KBM-7 (cell line): Measurements from ENCODE around the gene LATS2.
"Not testable (repeated sequence)": the region's sequence is repeated elsewhere in the genome, so short reads cannot be mapped to it uniquely, and the experiment has no call there.

ENCODE experiments used
- DNase-seq: peaks from one replicate; pipeline ENCODE4 v3.0.0-alpha.2; 2015
- in situ Hi-C: fragments of 300-500 bp; cut with MboI; formaldehyde crosslinking; loops from 2 replicates; pipeline ENCODE4 v1.14.3; 2020; ENCODE audit warnings: low sequenced_read_pairs, low pct_unique_long_range_greater_than_20kb, mixed read lengths

Gene LATS2

DNA sequence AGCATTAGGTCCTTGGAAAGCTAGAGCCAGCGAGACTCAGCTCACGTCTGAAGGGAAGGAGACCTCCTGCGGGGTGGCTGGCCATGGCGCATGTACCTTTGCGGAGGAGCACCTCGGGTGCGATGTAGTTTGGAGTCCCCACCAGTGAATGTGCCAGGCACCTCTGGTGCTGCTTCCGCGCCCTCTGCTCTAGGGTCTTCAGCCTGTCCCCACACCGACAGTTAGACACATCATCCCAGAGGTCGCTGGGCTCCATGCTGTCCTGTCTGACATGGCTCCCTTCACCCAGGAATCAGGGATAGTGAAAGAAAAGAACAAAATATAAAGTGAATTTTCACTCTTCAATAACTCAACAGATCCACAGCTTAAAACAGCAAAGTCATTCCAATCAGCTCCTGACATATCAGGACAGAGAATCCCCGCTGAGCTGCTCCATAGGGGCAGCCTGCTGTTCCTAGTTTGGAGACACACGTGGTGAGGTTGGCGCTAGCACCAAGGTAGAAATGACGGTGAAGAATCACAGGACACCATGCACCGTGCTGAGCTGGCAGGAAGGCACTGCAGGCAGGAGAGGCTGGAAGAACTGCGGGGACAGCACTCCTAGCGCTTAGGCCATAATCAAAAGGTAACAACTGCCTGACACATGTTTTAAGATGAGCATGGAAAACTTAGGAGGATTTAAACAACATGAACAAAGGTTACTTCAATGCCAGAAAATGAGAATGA lies 79.9 kb downstream of the LATS2 start:
- in situ Hi-C loops: no loop called here

DNA sequence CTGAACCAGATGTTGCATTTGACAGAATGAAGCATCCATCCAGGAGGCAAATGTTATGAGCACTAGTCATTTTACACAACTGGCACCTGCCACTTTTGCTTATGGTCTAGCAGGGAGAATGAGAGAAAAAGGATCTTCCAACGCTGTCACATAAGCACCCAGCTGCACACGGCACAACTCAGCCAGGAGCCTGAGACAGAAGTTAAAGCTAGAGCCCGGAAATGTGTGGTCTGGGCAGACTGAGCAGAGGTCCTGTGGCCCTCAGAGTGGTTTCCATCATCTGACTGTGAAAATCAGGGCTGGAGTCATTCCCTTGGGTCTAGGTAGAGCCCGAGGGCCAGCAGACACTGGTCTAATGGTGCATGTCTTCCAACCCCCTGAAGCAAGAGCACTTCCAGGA lies 80.5 kb downstream of the LATS2 start:
- DNase-seq: no peak
- in situ Hi-C loops: no loop called here

More for the DNA sequence above, 79.9 kb downstream of the LATS2 start:
- DNase-seq: no peak

DNA sequence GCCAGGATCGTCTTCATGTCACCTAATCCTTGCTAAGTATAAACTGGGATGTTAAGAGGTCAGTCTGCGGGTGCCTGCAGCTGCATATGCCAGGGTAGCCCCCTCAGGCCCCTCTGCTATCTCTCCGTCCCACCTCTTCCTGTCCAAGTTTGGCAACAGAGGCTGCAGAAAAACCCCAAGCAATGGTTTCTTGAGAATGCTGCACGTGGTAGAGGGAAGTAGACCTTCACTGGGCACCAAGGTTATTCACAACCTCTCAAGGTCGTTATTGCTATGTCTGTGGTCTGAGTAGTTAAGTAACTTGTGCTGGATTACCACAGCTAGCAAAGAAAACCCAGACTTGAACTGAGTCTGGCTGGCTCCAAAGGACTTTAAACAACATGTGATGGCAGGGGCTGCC lies 81.0 kb downstream of the LATS2 start:
- in situ Hi-C loops: no loop called here
- DNase-seq: no peak

DNA sequence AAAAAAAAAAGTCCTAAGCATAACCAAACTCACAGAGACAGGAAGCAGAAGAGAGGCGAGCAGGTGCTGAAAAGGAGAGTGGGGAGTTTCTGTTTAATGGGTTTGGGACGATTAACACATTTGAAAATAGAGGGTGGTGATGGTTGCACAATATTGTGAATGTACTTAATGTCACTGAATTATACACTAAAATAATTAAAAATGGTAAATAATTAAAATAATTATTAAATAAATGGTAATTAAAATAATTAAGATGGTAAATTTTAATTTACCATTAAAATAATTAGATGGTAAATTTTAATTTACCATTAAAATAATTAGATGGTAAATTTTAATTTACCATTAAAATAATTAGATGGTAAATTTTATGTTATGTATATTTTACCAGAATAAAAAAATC lies 84.0 kb downstream of the LATS2 start:
- in situ Hi-C loops: no loop called here
- no peak for DNase-seq

DNA sequence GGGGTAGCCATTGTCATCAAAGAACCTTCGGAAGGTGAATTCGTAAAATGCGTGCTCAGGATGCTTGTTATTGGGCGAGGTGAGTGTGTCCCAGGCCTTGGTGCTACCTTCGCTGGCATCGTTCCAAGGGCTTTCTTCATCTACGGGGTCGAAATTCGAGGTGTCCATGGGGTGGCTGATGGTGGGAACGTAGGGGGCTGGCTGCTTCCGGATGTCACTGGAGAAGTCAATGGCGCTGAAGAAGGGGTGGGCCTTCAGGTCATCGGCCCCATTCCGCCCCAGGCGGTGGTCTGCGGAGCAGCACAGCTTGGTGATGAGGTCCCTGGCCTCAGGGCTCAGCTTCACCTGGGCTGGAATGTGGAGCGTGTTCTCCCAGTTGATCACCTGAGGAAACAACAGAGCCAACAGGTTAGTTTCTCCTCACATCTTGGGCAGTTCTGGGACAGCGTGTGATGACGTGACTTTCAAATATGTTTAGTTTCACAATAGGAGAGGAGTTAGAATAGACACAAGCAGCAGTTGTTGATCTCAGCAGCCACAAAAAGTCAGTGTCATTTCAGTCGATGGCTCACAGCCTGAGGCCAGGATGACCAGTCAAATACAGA lies 86.3 kb downstream of the LATS2 start:
- in situ Hi-C loops: no loop called here
- DNase-seq: no peak

DNA sequence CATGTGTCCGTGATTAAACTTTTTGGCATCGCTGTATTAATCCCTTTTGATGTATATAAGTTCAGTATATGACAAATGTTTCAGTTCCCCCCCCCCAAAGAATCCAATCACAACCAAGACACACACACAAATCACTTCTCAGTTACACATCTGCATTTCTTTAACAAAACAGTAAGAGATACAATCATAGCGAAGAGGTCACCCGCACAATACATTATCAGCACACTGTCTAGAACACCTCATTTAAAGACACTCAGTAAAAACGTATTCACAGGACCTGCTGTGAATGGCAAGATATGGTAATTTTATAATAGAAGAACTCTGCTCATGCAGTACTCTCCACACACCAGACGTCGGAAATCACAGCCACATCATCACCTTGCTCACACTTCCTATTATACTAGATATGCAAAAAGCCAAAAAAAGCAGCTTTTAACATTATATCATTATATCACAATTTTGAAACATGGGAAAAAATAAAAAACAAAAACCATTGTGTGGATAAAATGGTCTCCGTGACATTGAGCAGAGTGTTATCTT lies 87.4 kb downstream of the LATS2 start:
- no peak for DNase-seq
- in situ Hi-C loops: no loop called here

DNA sequence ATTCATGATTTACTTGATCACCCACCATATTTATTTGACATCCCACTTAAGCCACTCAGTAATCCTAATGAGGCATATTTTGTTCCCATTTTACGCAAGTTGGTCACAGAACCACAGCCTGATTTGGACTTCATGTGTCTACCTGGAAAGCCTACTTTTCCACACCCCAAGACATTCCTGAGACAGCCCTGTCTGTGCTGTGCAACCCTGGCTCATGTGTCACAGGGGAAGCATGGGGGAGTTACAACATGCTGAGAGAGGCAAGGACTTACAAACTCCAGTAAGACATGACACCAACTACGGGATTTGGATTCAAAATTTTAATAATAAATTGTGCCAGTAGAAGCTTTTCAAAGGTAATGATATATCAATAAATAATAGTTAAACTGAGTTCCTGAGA lies 88.7 kb downstream of the LATS2 start:
- no peak for DNase-seq
- in situ Hi-C loops: no loop called here

DNA sequence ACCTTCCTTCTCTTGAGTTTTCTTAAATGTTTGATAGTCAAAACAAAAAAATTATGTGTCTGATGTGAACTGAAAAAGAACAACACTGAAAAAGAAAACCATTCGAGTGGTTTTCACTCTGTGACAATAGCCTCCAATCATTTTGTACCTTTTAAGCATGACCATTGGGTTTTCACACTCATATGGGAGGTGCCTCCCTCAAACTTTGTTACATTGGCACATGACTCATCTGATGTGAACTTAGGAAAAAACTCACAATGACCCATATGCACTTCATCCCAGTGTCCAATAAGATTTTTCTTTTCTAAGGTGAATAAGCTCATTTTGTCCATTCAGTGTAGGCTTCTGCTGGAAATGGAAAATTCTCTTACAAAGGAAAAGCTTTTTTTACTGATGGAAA lies 92.2 kb downstream of the LATS2 start:
- in situ Hi-C loops: no loop called here
- no peak for DNase-seq

DNA sequence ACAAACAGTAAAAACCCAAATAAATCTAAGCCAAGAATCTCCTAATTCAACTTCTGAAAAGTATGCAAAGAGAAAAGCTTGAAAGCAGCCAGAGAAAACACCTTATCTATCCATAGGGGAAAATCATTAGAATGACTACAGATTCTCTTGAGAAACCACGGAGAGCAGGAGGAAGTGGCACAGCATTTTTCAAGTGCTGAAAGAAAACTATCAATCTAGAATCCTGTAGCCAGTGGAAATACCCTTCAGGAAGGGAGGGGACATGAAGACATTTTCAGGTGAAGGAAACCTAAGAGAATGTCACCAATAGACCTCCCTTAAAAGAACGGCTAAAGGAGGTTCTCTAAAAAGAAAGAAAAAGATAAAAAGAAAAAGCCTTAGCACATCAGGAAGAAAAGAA lies 92.6 kb downstream of the LATS2 start:
- DNase-seq: no peak
- in situ Hi-C loops: no loop called here

DNA sequence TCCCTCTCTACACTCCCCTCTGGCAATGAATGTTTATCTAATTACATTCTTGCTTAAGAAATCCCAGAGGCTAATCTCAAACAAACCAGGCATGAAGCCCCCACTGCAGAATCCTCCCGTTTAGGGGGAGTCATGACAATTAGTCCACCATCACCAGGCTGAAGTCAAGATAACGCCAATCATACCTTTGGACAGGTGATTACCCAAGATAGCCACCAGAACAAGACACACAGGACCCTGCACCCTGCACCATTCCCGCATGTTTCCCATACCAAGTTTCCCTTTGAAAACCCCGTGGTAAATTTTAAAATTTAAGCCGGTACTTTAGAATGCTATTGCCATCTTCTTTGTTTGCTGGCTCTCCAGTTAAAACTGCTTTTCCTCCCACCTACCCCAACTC lies 94.0 kb downstream of the LATS2 start:
- DNase-seq: no peak
- in situ Hi-C loops: no loop called here

DNA sequence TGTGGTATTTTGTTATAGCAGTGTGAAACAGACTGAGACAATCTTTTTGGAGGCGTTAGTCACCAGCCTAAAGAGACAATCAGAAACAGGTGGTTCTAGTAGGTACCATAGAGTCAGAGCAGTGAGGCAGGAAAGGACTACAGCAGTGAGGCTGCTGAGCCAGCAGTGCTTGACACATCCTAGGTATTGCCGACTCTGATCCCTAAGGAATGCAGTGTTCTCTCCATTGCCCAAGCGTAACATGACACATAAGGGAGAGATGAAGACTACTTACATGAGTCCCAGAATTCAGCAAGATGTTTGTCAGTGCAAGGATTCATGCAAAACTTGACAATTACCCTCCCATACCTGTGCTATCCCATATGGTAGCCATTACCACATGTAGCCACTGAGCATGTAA lies 96.5 kb downstream of the LATS2 start:
- no peak for DNase-seq
- in situ Hi-C loops: no loop called here

DNA sequence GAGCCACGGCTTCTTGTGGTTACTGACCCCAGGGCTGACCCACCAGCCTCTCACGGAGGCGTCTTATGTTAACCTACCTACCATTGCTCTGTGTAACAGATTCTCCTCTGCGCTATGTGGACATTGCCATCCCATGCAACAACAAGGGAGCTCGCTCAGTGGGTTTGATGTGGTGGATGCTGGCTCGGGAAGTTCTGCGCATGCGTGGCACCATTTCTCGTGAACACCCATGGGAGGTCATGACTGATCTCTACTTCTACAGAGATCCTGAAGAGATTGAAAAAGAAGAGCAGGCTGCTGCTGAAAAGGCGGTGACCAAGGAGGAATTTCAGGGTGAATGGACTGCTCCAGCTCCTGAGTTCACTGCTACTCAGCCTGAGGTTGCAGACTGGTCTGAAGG lies 99.7 kb downstream of the LATS2 start:
- in situ Hi-C loops, DNase-seq: not testable (repeated sequence)

DNA sequence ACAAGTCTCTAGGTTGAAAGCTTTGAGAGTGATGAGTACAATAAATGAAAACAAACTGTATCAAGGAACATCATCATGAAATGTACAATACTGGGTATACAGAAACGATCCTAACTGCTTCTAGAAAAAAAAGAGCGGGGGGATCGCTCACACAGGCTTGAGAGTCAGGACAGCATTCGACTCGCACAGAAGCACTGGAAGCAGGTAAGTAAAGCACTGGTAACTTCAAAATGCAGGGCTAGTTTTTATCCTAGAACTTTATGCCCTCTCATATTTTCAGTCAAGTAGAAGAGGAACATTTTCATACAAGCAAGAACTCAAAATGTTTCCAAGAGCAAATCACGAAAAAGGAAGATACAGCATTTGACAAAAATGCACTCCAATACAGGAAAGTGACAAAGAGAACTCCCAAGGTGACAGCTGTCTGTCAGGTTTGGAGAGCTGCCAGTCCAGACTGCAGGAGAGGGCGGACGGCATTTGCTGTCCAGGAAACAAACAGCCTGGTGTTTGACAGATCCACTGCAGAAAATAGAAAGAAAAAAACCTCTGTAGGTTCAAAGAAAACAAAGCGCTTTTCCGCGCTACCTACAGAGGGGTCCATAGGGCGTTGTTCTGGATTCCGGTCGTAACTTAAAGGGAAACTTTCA lies 100.6 kb downstream of the LATS2 start:
- in situ Hi-C loops: no loop called here
- peak; percentile 30 for DNase-seq

DNA sequence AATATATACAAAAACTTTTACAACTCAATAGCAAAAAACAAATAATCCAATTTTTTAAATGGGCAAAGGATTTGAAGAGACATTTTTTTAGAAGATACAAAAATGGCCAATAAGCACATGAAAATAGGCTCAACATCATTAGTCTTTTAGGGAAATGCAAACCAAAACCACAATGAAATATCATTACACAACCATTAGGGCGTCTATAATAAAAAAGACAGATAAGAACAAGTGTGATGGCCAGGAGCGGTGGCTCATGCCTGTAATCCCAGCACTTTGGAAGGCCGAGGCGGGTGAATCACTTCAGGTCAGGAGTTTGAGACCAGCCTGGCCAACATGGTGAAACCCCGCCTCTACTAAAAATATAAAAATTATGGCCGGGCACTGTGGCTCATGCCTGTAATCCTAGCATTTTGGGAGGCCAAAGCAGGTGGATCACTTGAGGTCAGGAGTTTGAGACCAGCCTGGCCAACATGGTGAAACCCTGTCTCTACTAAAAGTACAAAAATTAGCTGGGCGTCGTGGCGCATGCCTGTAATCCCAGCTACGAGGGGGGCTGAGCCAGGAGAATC lies 104.3 kb downstream of the LATS2 start:
- in situ Hi-C loops, DNase-seq: not testable (repeated sequence)

DNA sequence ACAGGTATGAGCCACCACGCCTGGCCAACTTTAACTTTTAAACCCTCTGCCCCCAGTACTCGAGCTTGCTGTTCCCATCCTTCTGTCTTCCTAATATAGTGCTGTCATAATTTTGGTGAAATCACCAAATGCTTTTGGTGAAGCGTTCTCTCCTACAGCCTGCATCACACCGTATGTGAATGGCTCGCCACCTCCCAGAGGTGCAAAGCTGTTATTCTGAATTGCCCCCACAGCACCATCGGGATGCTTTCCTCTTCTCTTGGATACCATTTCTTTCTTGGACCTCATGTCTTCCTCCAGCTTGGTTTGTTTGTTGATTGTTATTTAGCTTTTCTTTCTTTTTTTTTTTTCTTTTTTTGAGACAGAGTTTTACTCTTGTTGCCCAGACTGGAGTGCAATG lies 105.9 kb downstream of the LATS2 start:
- no peak for DNase-seq
- in situ Hi-C loops: no loop called here

DNA sequence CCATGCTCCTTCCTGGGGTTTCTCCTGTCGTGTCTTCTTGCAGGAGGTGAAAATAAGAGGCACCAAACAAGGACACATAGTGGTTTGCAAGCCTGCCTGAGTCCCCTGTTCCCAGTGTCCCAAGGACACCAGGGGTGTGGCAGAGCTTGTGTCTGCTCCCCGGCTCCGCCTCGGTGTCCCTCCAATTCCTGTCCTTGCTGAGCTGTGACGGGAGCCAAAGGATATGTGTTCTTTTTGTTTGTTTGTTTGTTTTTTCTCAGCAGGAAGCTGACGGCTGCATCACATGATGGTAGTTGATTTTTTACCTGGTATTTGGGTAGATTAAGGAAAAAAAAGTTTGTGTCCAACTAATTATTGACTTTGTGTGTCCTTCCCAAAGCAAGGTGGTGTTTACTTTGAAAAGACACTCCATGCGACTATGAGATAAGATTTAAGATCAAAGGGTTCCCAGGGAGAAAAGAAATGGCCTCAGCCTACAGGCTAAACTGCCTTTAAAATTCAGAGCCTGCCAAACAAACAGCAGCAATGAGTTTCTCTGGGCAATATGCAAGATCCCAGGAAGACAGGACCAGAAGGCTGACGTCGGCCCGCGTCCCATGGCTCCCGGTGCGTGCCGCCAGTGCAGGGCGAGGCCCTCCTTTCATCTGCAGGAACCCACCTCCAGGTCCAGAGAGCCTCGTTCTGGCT lies 108.0 kb downstream of the LATS2 start:
- DNase-seq: no peak
- in situ Hi-C loops: no loop called here

DNA sequence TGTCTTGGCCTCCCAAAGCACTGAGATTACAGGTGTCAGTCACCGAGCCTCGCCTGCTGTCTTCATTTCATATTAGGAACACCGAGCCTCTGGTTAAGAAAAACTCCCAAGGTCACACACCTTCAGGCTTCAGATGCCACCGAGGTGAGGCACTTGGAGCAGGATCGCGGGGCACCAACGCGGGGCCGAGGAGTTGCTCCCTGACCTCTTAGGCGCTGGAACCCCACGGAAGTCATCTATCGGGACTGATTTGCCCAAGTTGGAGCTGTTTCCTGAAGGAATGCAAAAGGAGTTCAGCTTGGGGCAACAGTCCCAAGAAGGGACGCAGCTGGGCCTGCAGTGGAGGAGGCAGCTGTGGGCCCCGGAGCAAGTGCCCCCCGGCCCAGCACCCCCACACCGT lies 108.5 kb downstream of the LATS2 start:
- in situ Hi-C loops: no loop called here
- DNase-seq: no peak

DNA sequence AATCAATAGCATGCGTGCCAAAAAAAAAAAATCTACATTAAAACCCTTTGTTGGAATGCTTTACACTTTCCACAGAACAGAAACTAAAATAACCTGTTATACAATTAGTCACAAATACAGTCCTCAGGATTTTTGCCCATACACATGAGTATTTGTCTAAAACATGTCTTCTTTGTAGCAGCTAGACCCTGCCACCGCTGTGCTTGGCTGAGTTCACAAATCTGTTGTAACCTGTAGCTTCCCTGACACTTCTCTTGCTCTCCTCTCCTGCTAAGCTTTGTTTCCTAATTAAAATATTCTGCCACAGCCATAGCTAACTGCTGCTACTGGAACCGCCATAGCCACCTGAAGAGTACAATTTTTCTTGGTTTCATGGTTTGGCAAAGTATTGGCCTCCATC lies 113.4 kb downstream of the LATS2 start:
- in situ Hi-C loops, DNase-seq: not testable (repeated sequence)

DNA sequence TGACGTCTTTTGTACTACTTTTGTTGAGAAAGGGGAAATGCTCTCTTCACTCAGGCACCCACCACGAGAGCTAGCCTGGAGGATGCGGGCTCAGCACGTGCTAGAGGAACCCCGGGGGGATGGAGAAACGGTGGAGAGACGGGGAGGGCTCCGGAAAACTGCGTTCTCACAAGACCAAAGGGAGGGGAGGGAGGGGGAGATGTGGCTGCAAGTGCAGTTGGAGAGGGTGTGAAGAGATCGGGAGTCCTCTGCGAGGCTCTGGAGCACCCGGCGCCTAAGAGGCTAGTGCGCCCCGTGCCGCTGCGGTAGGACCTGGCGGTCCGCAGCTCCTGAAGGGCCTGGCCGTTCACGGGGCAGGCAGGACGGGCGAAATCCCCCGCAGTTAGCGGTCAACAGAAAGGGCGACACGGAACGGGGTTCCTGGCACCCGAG lies 115.4 kb downstream of the LATS2 start:
- no peak for DNase-seq
- in situ Hi-C loops: no loop called here
